ENCODE measurements around the gene VAT1L.

DNA sequence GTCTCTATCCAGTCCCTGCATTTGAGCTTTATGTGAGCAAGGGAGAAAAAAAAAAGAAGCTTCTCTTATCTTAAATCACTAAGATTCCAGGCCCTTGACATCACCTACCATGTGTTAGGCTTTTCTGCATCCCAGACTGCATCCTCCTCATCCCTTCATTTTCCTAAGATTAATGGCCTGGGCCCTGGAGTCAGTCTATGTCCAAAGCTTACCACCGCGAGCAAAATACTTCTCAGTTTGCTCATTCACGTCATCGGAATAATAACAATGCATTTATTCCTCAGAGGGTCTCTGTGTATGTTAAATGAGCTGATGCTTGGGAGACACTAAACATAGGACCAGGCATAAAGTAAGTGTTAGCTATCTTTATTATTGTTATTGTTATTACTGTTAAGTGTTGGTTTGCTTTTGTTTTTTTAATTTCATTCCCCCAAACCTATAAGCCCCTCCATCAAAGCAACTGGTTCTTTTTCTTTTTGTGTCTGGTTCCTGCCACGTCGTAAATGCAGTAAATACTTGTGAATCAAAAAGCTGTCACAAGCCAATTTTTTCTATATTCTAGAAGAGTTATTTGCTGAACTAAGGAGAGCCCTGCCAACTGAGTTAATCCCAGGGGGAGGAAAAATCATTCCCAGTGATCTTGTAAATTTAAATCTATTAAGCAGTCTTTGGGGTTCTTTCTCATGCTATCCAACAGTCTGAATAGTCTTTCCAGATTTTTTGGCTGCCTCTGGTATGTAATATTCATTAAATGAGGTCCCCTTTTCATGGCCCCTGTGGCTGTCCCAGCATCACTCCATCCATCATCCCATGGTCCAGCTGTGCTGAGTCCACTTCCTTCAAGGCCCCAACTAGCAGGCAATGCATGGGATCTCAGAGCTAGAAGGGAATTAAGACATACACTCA, 46.5 kb downstream of the VAT1L start:
- TF ChIP-seq, protein P1, sequence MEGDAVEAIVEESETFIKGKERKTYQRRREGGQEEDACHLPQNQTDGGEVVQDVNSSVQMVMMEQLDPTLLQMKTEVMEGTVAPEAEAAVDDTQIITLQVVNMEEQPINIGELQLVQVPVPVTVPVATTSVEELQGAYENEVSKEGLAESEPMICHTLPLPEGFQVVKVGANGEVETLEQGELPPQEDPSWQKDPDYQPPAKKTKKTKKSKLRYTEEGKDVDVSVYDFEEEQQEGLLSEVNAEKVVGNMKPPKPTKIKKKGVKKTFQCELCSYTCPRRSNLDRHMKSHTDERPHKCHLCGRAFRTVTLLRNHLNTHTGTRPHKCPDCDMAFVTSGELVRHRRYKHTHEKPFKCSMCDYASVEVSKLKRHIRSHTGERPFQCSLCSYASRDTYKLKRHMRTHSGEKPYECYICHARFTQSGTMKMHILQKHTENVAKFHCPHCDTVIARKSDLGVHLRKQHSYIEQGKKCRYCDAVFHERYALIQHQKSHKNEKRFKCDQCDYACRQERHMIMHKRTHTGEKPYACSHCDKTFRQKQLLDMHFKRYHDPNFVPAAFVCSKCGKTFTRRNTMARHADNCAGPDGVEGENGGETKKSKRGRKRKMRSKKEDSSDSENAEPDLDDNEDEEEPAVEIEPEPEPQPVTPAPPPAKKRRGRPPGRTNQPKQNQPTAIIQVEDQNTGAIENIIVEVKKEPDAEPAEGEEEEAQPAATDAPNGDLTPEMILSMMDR (IDR thresholded peaks at IDR 0.05) = no peak
- TF ChIP-seq ZFX (IDR thresholded peaks at IDR 0.05; ENCODE audit: borderline replicate concordance) = no peak

Measured in 22Rv1 (cell line).